HG03354 (cell line): ENCODE results near the gene CEP85.
A peak's percentile ranks its signal among the peaks of the same experiment; 100 is the strongest.

Source experiments
- ATAC-seq: cut with Tn5 transposase; IDR thresholded peaks from one replicate; pipeline ENCODE4 v1.9.1; 2021; ENCODE audit warnings: mild to moderate bottlenecking; ENCODE audit not compliant: unreplicated experiment, poor library complexity, severe bottlenecking

CEP85 gene

GRCh38 chr1:26275580-26276431 lies 41.8 kb downstream of the CEP85 start:
- ATAC-seq, result peak; percentile 42

GRCh38 chr1:26276432-26276838 lies 42.4 kb downstream of the CEP85 start:
- ATAC-seq, result no peak

DNA sequence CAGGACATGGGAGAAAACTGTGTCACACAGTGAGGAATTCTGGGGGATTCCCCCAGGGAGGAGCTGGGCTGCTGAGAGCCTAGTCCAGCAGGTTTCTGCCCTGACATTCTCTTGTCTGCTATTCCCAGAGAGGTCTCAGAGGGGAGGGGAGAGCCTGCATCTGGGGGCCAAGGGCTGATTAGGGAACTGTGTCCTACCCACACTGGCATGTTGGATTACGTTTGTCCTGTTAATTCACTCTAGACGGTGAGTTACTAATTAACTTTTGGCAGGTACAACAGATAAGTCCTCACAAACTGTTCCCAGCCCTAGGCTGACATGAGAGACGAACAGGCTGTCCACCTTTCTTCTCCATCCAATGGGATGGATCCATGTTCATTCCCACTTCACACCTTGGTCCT lies 43.3 kb downstream of the CEP85 start:
- ATAC-seq, result no peak

- no peak for ATAC-seq
These were observed 43.7 kb downstream of the CEP85 start for GRCh38 chr1:26277719-26278118.

- no peak for ATAC-seq
These were observed 44.3 kb downstream of the CEP85 start for GRCh38 chr1:26278303-26278702.

DNA sequence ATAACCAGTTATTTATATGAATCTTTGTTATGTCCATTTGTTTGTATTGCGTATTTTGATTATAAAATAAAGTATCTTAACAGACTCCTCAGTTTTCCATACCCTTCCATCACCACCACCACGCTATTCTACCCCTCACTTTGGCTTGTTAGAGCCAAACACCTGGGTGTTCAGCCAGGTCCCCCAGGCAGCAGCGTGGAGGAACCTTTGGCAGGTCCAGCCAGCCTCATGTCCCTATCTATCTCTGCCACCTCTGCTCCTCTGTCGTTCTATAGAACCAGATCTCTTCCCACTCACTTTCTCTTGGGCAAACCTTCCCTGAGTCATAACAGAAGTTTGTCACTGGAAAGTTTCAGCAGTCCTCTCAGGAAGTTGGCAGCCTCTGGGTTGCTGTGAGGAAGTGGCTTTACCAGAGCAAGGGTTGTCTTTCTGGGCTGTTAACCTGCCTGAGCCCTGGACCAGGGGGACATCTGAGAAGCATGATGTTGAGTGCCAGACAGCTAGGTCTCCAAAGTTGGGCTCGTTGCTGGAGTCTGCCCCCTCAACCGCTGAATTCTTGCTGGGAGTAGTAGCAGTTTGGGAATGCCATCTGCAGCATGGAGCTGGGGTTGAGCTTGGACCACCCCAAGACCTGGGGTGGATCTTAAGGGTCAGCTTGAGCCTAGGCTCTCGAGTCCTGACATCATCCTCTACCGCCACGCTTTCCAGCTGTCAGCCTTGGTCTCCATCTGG lies 44.9 kb downstream of the CEP85 start:
- no peak for ATAC-seq

GRCh38 chr1:26279456-26280332 lies 45.7 kb downstream of the CEP85 start, which contains the start of gene SH3BGRL3:
Gene SH3BGRL3 (plus strand): TSS chr1:26280086. CDS start chr1:26280156, 70 bp downstream.
- ATAC-seq, result peak; percentile 67

DNA sequence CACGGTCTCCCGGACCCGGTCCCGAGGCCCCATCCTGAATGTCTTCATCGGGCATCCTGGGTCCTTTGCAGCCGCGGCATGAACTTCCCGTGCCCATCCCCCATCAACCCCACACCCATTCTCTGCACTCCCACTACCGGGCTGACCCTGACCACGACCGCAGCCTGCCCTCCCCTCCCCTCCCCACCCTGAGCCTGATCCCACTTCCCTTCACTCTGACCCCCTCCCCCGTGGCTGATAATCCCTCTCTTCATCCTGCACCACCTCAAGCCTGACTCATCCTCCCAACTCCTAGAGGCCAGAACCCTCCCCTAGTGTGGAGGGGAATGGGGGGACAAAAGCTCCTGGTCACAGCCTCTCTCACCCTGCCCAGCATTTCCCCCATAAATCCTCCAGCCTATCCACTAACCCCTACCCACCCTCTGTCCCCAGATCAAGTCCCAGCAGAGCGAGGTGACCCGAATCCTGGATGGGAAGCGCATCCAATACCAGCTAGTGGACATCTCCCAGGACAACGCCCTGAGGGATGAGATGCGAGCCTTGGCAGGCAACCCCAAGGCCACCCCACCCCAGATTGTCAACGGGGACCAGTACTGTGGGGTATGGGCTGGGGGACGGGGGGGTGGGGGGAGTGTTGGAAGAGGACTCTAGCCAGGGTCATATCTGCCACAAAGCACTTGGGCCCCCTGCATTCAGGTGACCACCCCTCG lies 46.5 kb downstream of the CEP85 start:
- no peak for ATAC-seq

GRCh38 chr1:26281091-26281958 lies 47.3 kb downstream of the CEP85 start:
- no peak for ATAC-seq

DNA sequence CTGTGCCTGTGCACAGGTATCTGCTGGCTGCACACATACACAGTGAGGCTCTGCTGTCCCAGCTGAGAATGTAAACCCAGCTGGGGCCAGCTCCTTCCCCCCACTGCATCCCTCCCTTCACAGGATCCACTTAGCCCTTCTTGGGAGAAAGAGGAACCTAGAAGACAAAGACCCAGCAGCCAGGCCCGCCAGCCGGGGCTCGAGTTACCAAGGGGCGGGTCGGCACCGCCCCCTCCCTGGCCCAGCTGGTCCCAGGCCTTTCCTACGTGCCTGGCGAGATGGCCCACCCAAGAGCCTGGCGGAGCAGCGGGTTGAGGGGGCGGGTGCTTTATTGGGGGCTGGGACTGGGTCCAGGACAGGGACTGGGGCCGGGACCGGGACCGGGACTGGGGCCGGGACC lies 48.0 kb downstream of the CEP85 start:
- ATAC-seq, result no peak

DNA sequence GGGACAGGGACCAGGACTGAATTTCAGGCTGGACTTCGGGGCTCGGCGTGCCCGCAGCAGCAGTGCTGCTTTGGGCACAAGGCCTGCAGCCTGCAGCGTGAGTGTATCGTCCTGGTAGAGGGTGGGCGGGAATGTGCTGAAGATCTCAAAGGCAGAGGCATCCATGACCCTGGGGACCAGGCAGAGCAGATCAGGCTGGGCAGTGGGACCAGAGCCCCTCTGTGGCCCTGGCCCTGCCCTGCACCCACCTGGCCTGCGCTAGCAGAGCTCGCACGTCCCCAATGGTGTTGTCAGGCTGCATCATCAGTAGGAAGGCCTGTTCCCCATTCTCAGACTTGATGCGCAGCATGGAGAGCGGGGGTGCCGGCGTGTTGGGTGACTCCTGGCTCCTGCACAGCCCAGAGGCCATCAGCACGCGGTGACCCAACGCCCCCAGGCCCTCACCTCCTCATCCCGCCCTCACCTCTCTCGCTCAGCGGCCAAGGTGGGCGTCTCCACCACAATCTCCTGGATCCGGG lies 48.5 kb downstream of the CEP85 start:
- no peak for ATAC-seq

- no peak for ATAC-seq
These were observed 49.4 kb downstream of the CEP85 start for GRCh38 chr1:26283279-26283853.

DNA sequence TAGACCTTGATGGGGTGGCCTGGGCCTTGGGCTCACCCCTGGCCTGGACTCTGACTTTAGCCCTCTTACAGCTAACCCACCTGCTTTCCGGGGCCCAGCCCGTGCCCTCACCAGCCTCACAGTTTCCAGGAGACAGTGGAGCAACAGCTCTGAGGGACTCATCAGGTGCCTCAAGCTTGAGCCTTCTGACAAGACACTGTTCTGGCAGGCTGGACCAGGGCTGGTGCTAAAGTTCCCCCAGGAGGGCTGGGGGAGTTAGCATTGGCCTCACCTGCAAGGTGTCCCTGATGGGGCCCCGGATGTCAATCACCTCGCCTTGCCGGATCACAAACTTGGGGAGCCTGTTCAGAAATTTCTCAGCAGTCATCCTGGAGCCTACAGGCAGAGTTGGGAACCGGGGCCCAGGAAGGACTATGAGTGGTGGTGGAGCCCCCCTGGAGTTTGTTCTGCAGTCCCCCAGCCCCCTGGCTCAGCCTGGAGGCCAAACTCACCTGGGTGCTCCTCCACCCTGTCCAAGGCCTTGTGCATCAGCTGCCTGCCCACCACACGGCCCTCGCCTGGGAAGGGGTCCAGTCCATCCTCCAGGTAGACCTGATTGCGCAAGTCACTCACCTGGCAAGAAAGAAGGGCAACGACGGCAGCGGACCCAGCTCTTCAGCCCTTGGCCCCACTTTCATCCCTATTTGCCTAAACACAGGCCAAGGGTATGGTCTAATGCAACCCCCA lies 50.0 kb downstream of the CEP85 start:
- no peak for ATAC-seq

DNA sequence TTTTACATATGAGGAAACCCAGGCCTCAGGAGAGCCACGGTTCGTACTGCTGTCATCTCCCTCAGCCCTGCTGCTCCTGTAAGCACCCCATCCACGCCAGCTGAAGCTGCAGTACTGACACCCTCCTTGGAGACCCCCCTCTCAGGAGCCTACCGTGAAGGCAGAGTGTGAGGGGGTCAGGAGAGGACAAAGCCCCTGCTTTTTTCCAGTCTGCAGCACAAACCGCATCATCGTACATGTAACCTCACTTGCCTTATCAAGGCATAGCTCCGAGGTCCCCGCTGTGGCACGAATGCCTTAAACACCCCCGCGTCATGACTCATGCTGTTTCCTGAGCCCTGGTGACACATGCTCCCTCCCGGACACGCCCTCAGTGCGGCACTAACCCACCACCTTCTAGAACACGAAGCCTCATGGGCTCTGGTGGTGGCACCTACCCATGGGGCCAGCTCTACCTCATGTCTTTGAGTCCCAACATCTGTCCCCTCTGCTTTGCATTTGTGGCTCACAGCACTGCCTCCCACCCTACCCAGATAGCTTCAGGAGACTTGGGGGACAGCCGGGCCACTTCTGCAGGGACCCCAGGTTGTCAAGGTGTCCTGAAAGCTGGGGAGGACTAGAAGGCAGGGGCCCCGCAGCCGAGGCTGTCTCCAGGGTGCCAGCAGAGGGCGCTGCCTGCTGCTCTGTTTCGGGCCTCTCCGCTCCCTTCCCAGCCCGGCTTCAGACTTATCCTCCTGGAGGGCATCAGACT lies 50.8 kb downstream of the CEP85 start:
- ATAC-seq, result no peak

GRCh38 chr1:26285366-26286063 lies 51.5 kb downstream of the CEP85 start:
- ATAC-seq, result no peak

- no peak for ATAC-seq
These were observed 52.0 kb downstream of the CEP85 start for GRCh38 chr1:26286064-26286416.
